B cell (primary cell): ENCODE data around the gene ZC3HAV1L.

ENCODE experiments used
- EZH2 ChIP-seq: IDR thresholded peaks from 2 replicates; pipeline ENCODE4 v1.6.1; 2012; ENCODE audit warnings: borderline replicate concordance, low read depth, mild to moderate bottlenecking, moderate library complexity, low read length; ENCODE audit not compliant: insufficient read depth, poor library complexity, severe bottlenecking
- TF ChIP-seq, protein P1 (sequence below): fragments of 200-600 bp; IDR thresholded peaks from one replicate; pipeline ENCODE4 v1.8.0; 2022; ENCODE audit warnings: antibody characterized with exemption, mild to moderate bottlenecking

DNA sequence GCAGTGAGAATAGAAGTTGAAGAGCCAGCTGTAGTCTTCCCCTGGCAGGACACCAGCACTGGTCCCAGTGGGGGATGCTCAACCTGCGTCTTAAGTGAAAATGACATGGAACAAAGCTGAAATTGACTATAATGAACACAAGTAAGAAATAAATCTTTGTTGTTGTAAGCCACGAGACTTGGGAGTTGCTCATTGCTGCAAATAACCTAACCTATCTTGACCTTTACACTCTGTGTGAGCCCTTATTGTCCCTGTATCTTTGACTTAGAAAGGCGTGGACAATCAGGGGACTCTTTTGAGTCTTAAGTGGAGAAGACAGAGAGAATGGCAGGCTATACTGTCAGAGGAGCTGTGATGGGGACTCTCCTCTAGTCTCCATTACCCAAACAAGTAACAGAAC lies 16.9 kb downstream of the ZC3HAV1L start:
- no peak for TF ChIP-seq EZH2
- TF ChIP-seq, protein P1, sequence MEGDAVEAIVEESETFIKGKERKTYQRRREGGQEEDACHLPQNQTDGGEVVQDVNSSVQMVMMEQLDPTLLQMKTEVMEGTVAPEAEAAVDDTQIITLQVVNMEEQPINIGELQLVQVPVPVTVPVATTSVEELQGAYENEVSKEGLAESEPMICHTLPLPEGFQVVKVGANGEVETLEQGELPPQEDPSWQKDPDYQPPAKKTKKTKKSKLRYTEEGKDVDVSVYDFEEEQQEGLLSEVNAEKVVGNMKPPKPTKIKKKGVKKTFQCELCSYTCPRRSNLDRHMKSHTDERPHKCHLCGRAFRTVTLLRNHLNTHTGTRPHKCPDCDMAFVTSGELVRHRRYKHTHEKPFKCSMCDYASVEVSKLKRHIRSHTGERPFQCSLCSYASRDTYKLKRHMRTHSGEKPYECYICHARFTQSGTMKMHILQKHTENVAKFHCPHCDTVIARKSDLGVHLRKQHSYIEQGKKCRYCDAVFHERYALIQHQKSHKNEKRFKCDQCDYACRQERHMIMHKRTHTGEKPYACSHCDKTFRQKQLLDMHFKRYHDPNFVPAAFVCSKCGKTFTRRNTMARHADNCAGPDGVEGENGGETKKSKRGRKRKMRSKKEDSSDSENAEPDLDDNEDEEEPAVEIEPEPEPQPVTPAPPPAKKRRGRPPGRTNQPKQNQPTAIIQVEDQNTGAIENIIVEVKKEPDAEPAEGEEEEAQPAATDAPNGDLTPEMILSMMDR, result no peak
